Left cardiac atrium (tissue), 4 donors: ENCODE results near the gene NEK1. TPM values are rescaled to one million over a fixed set of nuclear protein-coding genes. Genes with fewer than 3 reads are reported as not detected.
A peak's percentile ranks its signal among the peaks of the same experiment; 100 is the strongest.

ENCODE experiments used
- ATAC-seq, 2 donors: fragments of 200-7000 bp; cut with Tn5 transposase; one replicate each; pipeline ENCODE4 v1.9.1; 2020; ENCODE audit warnings: mild to moderate bottlenecking in 2 of 2, moderate library complexity in 2 of 2
- DNase-seq: peaks from one replicate; pipeline ENCODE4 v3.0.0-alpha.2; 2020
- intact Hi-C, 2 donors: fragments of 100-400 bp; cut with DNase I; formaldehyde crosslinking; loops; one replicate each; pipeline versions ENCODE4 v1.14.1 to v1.15.1; 2022 to 2023
- long read RNA-seq: library from polyadenylated mRNA; unstranded; transcript quantifications from one replicate; pipeline ENCODE4 v2.0.0, GENCODE V29; 2021
- total RNA-seq, 2 donors: library from RNA; stranded (reverse); fragmentation: NEBNext Ultra II Directional; extraction: Animal tissue kit (Norgen Biotek cat#: 25700); gene quantifications; one replicate each; pipeline ENCODE4 v1.2.1, GENCODE V29; 2021
- donor health status: DM: no; HTN: yes; CAD: no.
- donor health status: DM: no; HTN: yes; CAD: no; lungs with severe emphysema.
- donor health status: DM: yes; HTN: yes; CAD: no.
- donor health status: Dilated cardiomyopathy.

NEK1 gene
- total RNA-seq: 10 to 100 TPM; 12.4 to 13.3 TPM
- long read RNA-seq, partial matches to known transcripts: 9 of 11 reads
- long read RNA-seq, other reads (novel, unspliced or antisense): 2 of 11 reads

GRCh38 chr4:169611991-169612870, at the start of gene NEK1:
TSS of gene NEK1 (minus strand) at chr4:169612583. CDS start at chr4:169602630, 9,953 bp downstream.
- peak; percentile 93 for DNase-seq
- intact Hi-C loops: loop anchor here (5.0 to 10.0 kb wide), 3 partner anchors 93 to 430 kb away; partner anchors contain the start of gene HPF1 (in 1 of the 2)
- peak; percentile 99 for ATAC-seq

GRCh38 chr4:169661761-169662160, 49.4 kb upstream of the NEK1 start:
- intact Hi-C loops: no loop called here
- DNase-seq: no peak

GRCh38 chr4:169660929-169661328, 48.5 kb upstream of the NEK1 start:
- intact Hi-C loops: no loop called here
- ATAC-seq: no peak
- no peak for DNase-seq

More at GRCh38 chr4:169661761-169662160, 49.4 kb upstream of the NEK1 start:
- ATAC-seq: no peak

- DNase-seq: peak; percentile 78
- intact Hi-C loops: loop anchor here in 1 of 2 donors (2.0 kb wide), 1 partner anchor 37 kb away; no protein-coding TSS in a partner anchor
- ATAC-seq: peak; percentile 99 to 100
Observed at GRCh38 chr4:169659716-169660670, 47.6 kb upstream of the NEK1 start.

GRCh38 chr4:169658975-169659715, 46.8 kb upstream of the NEK1 start:
- ATAC-seq (no peak), DNase-seq (no peak)

GRCh38 chr4:169658196-169658595, 45.8 kb upstream of the NEK1 start:
- intact Hi-C loops: loop anchor here in 1 of 2 donors (2.0 kb wide), 1 partner anchor 35 kb away; no protein-coding TSS in a partner anchor
- ATAC-seq (no peak), DNase-seq (no peak)

More at GRCh38 chr4:169658975-169659715, 46.8 kb upstream of the NEK1 start:
- intact Hi-C loops: loop anchor here in 1 of 2 donors (2.0 kb wide), 1 partner anchor 36 kb away; no protein-coding TSS in a partner anchor

GRCh38 chr4:169657470-169658107, 45.2 kb upstream of the NEK1 start:
- DNase-seq (no peak), ATAC-seq (no peak)
- intact Hi-C loops: loop anchor here in 1 of 2 donors (2.0 kb wide), 1 partner anchor 35 kb away; no protein-coding TSS in a partner anchor

GRCh38 chr4:169655401-169655800, 43.0 kb upstream of the NEK1 start:
- ATAC-seq (no peak), DNase-seq (no peak)
- intact Hi-C loops: no loop called here

GRCh38 chr4:169652535-169652934, 40.2 kb upstream of the NEK1 start:
- no peak for ATAC-seq
- intact Hi-C loops: no loop called here
- DNase-seq: no peak

- intact Hi-C loops: no loop called here
- ATAC-seq (no peak), DNase-seq (no peak)
Observed at GRCh38 chr4:169650227-169650936, 38.0 kb upstream of the NEK1 start.

- peak; percentile 87 to 90 for ATAC-seq
- DNase-seq: peak; percentile 66
- intact Hi-C loops: no loop called here
Observed at GRCh38 chr4:169649545-169650226, 37.3 kb upstream of the NEK1 start.

- ATAC-seq: no peak
- DNase-seq: no peak
- intact Hi-C loops: no loop called here
Observed at GRCh38 chr4:169645627-169646026, 33.2 kb upstream of the NEK1 start.

GRCh38 chr4:169644802-169645201, 32.4 kb upstream of the NEK1 start:
- intact Hi-C loops: no loop called here
- ATAC-seq: no peak

GRCh38 chr4:169640261-169640870, 28.0 kb upstream of the NEK1 start:
- ATAC-seq: no peak

More at GRCh38 chr4:169644802-169645201, 32.4 kb upstream of the NEK1 start:
- DNase-seq: no peak

GRCh38 chr4:169634975-169635374, 22.6 kb upstream of the NEK1 start:
- intact Hi-C loops: no loop called here
- no peak for ATAC-seq

More at GRCh38 chr4:169640261-169640870, 28.0 kb upstream of the NEK1 start:
- intact Hi-C loops: no loop called here
- DNase-seq: no peak

GRCh38 chr4:169632896-169633295, 20.5 kb upstream of the NEK1 start:
- no peak for DNase-seq
- ATAC-seq: no peak
- intact Hi-C loops: no loop called here

More at GRCh38 chr4:169634975-169635374, 22.6 kb upstream of the NEK1 start:
- no peak for DNase-seq
